CD4-positive, alpha-beta T cell treated with Interleukin-10 for 1 hour (primary cell): ENCODE data around the gene NOC2L.
"Not testable (repeated sequence)": the region's sequence is repeated elsewhere in the genome, so short reads cannot be mapped to it uniquely, and the experiment has no call there.

Experiments used
- DNase-seq: peaks from one replicate; pipeline ENCODE4 v3.0.0-alpha.2; 2020

The NOC2L gene

DNA sequence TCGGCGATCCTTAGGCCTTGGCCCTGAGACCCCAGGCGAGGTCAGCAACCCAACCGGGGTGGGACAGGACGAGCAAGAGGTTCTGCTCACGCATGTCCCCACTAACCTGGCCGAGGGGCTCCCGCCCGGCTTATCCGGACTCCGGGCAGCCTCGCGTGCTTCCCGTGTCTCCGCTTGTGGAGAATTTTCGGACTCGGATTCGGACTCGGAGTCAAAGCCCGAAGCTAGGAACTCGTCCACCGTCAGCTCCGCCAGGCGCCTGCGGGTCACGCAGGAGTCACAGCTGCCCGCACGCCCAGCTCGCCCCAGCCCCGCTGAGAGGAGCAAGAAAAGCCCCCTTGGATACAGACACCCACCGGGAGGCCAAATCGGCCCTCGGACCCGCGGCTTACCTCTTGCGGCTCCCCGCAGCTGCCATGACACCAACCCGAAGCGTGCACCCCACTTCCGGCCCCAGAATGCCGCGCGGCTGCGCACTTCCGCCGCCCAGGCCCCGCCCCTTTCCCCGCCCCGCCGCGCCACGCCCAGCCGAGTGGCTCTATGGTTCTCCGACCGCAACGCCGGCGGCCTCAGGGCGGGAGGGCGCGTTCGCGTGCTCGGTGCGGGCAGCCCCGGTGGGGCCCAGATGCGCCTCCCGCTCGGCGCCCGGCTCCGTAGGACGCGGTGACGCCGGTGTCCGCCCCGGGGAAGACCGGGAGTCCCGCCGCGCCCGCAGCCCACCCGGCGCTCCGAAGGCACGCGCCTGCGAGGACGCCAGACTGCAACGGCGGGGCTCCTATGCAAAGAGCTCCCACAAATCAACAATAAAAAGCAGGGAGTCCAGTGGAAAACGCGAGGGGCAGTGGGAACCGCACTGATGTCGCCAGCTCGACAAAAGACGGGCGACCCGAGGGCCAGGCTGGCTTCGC, at the start of gene NOC2L:
TSS of gene NOC2L (minus strand) at position 434 of the 908 bp plus-strand sequence. CDS start at position 418, 16 bp downstream.
- DNase-seq, result peak; percentile 98

- DNase-seq, result no peak
These were observed 47.5 kb upstream of the NOC2L start for GRCh38 chr1:1006305-1007159.

DNA sequence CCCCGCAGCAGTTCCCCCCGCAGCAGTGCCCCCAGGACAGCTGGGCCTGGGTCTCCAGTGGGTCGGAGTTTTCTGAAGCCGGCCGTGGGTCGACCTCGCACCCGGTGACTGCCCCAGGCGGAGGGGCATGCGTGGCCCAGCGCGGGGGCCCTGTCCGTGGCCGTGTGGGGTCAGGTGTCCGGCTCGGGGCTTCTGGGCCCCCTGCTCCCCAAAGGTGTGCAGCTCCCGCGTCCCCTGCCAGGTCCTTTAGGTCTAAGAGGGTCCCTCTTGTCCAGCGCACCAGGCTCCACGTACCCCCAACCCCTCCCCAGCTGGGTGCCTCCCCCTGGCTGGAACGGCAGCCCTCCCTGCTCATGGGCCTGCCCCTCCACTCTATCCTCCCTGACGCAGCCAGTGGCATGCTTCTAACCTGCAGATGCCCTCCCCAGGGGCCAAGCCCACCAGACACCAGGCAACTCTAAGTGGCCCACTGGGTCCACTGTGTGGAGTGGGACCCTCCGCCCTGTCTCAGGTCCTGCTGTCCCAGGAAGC, 46.8 kb upstream of the NOC2L start:
- no peak for DNase-seq

- DNase-seq, result no peak
These were observed 46.0 kb upstream of the NOC2L start for GRCh38 chr1:1004780-1005697.

DNA sequence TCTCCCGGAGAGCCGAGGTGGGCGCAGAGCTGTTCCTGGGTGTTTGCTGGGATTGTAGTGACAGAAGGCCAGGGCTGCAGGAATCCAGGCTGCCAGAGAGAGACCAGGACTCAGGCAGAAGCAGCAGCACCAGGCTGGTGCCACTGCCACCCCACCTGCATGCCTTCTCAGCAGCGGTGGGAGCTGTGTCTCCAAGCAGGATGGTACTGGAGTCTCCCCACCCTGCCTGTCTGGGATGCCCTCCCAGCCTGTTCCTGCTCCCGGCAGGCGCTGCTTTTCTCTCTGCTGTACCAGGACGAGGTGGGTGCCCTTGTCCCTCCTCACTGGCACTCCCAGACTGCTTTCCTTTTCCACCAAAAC, 45.3 kb upstream of the NOC2L start:
- no peak for DNase-seq

DNA sequence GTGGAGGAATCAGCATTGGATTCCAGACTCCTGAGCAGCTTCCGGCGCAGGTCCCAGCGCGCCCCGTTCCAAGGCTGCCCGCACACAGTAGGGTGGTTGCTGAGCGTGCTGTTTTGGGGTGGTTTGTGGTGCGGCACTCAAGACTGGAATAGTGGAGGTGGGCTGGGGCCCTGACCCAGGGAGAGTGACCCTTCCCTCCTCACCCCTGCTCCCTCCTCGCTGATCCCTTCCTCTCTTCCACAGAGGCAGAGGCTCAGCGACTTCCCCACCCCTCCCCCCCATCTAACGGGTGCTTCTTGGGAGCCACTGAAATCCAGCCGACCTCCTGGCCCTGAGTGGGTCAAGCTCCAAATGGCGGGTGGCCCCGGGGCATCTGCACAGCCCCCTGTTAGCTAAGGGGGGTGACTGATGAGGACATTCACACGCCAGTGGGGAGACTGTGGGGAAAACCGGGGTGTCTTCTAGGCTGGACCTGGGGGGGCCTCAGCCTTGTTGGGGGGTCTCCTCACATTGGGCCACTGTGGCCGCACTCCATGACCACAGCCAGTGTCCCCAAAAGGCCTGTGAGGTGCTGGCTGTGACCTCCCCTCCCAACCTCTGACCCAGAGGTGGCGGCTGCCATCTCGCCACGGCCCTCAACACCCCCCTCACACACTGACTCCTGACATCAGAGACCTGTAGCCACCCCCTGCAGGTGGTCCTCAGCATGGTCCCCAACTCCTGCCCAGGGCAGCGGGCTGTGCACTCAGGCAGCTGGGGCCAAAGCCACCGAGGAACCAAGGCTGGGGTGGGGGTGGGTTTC, 44.8 kb upstream of the NOC2L start:
- no peak for DNase-seq

DNA sequence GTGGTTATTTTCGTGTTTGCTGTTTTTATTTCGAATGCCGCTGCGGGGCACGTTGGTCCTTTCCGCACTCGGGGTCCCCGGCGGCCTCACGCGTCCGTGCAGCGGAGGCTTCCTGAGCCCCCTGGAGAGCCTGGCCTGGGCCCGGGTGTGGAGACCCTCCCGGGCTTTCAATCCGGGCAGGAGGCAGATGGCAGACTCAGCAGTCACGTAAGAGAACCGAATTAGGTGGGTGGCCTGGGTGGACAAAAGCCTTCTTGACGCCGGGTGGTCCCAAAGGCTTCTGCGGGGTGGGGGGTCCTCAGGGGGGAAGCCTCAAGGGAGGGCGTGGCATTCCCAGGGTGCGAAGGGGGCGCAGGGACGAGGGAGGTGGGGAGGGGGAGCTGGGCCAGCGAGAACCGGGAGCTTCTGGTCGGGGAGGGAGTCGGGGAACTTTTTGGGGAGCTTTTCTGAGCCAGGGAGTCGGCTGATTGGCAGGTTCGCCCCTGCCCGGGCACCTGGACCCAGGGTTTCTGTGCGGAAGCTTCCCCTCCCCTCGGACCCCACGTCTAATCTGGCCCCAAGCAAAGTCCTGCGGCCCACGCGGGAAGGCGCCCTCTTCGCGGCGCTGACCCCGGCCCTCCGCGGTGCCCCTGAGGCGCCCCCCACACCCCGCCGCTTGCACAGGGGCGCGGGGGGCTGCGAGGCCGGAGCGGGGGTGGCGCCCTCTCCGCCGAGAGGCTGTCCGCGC, 42.2 kb upstream of the NOC2L start:
- DNase-seq, result no peak

DNA sequence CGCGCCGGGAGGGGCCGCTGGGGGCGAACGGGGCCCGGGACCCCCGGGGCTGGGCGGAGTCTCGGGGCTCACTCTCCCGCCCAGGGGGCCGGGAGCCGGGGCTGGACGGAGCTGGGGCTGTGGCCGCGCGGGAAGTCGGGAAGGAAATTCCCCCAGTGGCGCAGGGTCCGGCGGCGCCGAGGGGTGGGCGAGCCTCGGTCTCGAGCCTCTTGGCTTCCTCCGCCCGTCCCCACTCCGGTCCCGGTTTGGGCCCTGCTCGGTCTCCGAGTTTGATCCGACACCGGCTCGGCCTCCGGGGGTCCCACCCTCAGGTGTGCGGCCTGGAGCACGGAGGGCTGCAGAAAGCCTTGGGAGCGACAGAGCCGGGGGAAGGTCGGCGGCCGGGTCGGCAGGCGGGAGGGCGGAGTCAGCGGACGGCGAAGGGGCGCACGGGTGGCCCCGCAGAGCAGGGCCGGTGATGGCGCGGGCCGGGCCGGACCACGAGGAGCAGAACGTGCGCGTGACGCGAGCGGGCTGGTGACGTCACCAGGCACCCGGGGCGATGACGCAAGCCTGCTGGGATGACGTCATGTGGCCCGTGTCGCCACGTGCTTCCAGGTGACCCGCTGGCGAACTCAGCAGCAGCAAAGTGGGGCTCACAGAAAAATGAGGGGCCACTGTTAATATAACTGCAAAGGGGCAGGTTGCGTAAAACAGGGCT, 41.5 kb upstream of the NOC2L start:
- peak; percentile 76 for DNase-seq

GRCh38 chr1:999725-1000356, 40.8 kb upstream of the NOC2L start, which contains the start of gene HES4:
Gene HES4, minus strand, starts transcription at chr1:1000097. Its CDS starts 124 bp downstream, at chr1:999973.
- DNase-seq, result peak; percentile 68

- DNase-seq, result no peak
These were observed 40.1 kb upstream of the NOC2L start for GRCh38 chr1:998995-999724.

GRCh38 chr1:998745-998994, 39.6 kb upstream of the NOC2L start:
- no peak for DNase-seq

- DNase-seq, result no peak
These were observed 39.1 kb upstream of the NOC2L start for GRCh38 chr1:997993-998744.

GRCh38 chr1:997713-997992, 38.6 kb upstream of the NOC2L start:
- no peak for DNase-seq

- no peak for DNase-seq
These were observed 38.0 kb upstream of the NOC2L start for GRCh38 chr1:996851-997712.

DNA sequence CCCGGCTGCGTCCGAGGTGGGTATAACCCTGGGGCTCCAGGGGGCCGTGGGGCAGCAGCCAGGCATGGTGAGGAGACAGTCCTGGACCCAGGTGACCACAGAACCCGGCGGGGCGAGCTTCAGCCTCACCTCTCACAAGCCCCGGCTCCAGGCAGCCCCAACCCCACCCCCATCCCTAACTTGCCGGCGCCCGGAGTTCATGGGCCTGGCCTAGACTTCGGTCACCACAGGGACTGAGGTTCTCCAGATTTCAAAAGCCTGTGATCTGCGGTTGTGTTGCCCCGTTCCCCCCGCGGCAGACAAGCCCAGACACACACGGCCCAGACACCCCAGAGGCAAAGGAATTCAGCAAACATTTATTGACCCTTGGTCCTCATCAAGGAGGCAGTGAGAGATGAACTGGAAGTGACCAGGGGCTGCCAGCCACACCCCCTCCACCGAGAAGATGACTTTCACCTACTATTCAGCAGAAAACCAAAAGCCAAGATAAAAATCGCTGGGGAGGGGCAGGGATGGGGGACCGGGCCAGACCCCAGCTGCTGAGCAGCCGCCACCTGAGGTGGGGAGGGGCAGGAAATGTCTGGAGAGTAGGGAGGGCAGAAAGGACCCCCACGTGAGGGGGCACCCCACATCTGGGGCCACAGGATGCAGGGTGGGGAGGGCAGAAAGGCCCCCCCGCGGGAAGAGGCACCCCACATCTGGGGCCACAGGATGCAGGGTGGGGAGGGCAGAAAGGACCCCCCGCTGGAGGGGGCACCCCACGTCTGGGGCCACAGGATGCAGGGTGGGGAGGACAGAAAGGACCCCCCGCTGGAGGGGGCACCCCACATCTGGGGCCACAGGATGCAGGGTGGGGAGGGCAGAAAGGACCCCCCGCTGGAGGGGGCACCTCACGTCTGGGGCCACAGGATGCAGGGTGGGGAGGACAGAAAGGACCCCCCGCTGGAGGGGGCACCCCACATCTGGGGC, 36.9 kb upstream of the NOC2L start:
- no peak for DNase-seq

DNA sequence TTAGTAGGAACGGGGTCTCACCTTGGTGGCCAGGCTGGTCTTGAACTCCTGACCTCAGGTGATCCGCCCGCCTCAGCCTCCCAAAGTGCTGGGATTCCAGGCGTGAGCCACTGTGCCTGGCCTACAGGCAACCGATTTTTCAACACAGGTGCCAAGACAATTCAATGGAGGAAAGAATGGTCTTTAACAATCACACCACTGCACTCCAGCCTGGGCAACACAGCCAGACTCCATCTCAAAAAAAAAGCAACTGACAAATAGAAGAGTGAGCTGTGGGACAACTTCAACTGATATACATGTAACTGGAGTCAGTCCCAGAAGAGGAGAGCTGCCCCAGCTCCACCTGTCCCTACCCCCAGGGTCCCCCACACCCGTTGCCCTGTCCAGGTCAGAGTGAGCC, 35.5 kb upstream of the NOC2L start:
- not testable (repeated sequence) for DNase-seq
